Measurements from ENCODE around the gene DTNBP1.

Gene DTNBP1

GRCh38 chr6:15533379-15534026 lies 129.3 kb downstream of the DTNBP1 start:
- no peak for DNase-seq (ENCODE audit: low read depth)

DNA sequence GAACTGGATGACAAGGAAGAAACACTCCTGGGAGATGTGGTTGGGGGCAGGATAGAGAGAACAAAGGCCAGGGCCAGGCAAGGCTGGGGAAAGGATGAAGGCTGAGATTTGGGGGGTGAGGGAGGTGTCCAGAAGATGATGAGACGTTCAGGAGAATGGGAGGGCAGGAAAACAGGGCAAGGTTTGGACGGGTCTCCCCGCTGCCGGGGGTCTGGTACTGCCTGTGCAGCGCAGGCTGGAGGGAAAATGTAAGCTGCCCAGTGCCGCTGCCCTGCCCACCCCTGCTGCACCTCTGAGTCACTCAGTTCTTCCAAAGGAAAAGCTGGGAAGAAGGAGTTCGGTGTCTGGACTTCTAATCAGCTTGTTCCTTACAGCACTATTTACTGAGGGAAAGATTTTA lies 130.9 kb downstream of the DTNBP1 start:
- DNase-seq (ENCODE audit: low read depth), result no peak

- no peak for DNase-seq (ENCODE audit: low read depth)
These were observed 132.4 kb downstream of the DTNBP1 start for GRCh38 chr6:15530411-15530810.

GRCh38 chr6:15528870-15529269 lies 134.0 kb downstream of the DTNBP1 start:
- DNase-seq (ENCODE audit: low read depth), result no peak

DNA sequence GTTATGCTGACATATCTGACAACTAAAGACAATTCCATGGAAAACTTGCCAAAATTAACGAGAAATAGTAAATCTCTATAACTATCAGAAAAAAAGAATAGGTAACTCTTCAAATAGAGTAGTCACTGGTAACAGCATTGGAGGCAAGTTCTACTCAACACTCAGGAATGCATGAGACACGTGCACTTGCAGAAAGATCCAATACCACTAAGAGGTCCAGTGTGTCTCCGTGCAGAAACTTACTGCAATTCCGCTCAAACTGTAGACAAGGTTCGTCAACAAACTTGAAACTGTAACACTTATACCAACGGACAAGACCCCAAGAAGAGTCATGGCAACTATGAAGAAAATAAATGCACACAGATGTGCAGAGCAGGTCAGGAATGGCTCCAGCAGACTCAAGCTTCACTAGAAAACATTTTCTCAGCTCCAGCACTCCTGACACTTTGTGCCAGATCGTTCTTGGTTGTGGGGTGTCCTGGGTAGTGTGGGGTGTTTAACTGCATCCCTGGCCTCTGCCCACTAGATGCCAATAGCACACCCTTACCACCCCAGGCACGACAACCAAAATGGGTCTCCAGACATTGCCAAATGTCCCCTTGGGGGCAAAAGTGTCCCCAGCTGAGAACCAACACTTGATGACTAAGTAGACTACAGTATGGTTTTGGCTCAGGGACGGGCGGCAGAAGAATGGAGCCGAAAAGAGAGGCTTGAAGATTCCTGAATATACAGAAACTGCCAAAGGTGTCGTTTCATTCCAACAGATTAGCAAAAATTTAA lies 134.8 kb downstream of the DTNBP1 start:
- DNase-seq (ENCODE audit: low read depth), result no peak

GRCh38 chr6:15526212-15526701 lies 136.6 kb downstream of the DTNBP1 start:
- no peak for DNase-seq (ENCODE audit: low read depth)

DNA sequence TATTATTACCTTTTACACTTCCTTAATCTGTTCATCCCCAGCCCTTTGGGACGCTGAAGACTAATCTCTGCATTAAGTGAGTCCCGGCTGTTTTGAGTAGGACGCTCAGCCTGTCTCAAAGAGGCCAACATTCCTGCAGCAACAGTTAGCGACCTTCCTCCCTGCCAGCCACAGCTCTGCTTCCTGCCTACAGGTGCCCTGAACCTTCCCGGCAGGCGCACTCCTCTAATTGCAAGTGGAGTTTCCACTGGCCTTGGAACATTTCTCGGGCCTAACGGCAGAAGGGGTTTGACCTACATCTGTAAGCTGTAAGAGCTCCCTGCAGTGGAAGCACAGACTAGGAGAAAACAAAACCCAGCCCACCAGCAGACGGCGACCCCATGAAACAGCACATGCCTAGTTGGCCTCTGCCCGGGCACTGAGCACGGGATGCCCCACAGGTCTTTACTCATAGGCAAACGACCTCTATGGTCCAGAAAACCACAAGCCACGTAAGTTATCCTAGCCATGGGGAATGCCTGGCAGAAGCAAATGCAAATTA lies 137.9 kb downstream of the DTNBP1 start:
- DNase-seq (ENCODE audit: low read depth), result no peak

DNA sequence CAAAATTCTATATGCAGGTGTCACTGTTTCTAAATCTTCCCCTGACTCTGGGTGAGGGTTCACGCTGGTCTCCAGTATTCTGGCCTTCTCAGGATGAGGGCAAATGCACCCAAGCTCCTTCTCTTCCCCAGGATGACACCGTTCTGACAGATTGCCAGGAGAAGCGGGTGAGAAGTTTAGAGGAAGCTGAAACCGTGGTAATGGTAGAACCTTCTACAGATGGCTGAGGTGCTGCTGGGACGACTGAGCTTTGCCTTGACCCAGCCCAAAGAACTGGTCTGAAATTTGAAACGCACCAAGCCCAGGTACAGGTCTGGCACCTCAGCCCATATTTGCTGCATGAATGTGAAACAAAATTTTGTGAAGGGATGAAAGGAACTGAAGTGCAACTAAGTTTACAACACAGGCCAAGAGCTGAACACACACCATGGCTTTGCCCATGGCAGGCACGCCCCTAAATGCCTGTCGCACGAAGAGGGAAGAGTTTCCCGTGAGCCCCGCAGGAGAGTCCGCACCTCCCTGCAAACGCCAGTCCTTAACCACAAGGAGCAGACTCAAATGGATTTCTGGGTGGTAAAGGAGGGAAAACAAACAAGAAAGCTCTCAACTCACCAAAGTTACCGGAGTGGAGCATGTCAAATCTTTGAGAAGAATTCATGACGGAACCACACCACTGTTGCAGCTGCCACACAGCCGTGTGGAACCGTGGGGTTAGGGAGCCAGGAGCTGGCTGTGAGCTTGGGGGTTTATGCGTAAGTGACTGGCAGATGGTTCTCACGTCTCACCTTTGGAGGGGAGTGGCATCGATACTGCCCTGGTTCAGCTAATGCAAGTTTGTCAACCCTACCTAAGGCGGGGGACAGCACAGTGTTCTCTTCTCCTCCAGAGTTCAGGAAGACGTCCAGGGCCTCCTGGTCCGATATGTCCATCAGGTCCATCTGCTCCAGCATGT lies 138.9 kb downstream of the DTNBP1 start:
- no peak for DNase-seq (ENCODE audit: low read depth)

GRCh38 chr6:15522856-15523529 lies 139.8 kb downstream of the DTNBP1 start:
- no peak for DNase-seq (ENCODE audit: low read depth)

DNA sequence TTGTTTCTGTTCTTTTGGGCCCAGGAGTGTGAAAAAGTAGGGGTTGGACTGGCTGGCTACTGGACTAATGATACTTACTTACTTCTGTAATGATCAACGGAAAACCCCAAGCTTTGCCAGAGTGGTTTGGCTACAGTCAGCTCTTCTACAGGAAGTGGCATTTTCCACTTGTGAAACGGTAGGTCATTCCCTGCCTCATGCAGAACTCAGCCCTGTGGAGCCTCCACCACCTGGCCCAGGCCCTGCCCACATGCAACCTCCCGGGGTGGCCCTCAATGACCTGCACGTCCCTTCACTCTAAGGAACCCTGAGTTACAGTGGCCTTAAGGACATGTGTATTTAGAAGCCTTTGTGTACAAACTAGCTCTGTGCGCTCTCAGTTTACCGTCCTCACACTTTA lies 140.4 kb downstream of the DTNBP1 start:
- no peak for DNase-seq (ENCODE audit: low read depth)

DNA sequence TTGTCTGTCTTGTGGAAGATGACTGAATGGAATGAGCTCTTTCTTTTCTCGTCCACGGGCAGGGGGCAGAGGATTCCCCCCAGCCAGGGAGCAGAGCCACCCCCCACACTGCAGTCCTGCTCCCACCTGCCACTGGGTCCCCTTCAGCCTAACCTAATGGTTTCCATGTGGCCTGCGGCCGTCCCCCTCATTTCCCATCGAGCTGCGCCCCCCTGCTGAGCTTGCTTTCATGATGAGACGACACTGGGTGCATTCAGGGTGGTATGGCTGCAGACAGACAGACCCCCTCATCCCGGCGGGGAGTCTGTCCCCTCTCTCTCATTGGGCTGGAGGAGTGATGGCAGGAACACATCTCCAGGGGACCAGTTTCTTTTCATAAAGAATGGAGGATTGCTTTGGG lies 140.8 kb downstream of the DTNBP1 start:
- DNase-seq (ENCODE audit: low read depth), result no peak

DNA sequence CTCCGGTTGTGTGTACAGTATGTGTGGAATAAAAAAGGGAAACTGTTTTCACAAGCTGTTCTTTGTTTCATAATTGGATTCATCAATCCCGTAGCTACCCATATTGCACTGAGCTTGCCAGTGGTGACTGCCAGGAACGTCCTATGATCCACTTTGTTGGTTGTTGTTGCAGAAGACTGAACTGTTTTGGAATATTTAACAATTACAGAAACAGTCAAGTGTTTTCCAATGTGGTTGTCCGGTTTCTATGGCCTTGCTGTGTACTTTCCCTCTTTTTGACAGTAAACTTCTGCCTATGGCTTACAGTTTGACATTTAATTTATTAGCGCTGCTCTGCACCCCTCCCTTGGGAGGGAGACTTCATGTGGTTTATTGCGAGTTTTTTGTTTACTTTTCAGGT lies 141.2 kb downstream of the DTNBP1 start:
- DNase-seq (ENCODE audit: low read depth), result no peak

- DNase-seq (ENCODE audit: low read depth), result no peak
These were observed 142.1 kb downstream of the DTNBP1 start for GRCh38 chr6:15520626-15521203.

DNA sequence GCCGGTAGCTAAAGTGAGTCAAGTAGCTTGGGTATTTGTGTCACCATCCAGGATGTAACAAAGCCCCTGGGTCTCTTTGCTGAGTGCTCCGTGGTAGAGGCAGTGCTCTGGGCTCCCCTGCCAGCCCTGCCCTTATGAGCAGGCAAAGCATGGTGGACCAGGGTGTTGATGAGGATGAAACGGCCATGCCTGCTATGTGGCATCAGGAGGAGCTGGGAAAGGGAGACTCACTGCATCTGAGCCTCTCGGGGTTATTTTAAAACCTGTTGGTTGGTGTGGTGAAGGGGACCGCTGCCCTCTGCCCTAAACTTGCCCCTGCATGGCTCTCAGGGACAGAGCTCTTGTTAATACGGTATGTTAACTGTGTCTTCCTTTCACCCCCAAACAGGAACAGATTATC lies 143.1 kb downstream of the DTNBP1 start:
- no peak for DNase-seq (ENCODE audit: low read depth)

DNA sequence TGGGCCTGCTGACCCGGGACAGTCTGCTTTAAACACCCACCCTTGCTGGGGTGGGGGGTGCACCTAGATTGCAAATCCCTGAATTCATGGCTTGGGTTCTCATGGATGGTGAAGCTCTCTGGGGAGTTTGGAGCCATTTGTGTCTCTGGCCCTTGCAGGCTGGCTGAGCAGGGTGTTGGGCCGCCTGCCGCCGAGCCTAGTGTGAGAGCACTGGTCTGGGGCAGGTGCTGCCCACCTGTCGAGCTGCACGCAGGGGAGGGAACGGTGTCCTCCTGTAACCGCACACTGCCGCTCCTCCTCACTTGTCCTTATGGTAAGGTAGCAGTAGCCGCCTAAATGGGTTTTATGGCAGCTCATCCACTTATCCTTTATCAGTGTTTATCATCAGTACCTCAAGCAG lies 143.9 kb downstream of the DTNBP1 start:
- DNase-seq (ENCODE audit: low read depth), result no peak

DNA sequence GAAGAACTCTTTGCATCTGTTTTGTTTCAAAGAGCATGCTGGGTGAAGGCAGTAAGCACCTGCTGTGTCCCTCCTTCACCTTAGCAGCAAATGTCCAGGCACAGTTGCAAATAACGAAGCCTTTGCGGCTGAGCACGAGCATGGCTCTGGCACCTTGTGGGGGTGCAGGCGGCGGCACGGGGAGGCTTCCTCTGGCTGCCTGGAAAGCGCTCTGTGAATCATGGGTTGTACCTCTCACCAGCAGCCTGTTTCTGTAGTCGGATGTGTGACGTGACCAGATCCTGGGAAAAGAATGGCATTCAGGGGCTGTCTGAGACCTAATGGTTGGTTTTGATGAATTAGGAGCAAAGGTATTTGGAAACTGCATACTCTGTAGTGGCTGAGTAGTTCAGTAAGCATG lies 144.8 kb downstream of the DTNBP1 start:
- DNase-seq (ENCODE audit: low read depth), result no peak

- DNase-seq (ENCODE audit: low read depth), result no peak
These were observed 145.2 kb downstream of the DTNBP1 start for GRCh38 chr6:15517600-15517999.

DNA sequence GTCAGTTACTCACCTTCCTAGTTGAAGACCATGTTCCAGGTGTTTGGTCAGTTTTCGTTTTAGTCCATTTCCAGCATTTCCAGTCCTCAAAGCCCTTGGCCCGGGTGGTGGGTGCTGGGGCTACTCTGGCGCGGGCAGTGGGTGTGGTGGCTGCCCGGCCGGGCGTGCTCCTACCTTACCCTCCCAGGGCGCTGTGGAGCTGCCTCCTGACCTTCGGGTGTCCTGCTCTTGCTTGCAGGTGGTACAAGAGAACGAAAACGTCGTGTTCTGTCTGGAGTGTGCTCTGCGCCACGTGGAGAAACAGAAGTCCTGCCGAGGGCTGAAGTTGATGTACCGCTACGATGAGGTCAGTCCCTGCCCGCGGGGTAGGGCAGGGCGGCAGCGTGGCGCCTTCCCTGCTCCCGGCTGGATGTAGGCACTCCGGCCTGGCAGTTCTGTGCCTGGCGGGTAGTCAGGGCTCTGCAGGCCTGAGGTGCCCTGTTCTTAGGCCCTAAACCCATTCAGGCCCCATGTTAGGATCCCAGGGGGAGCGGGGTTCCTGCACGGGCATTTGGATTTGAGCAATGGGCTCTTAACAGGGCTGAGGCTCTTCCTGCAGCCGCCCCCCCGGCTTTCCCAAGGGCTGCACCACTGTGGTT lies 145.8 kb downstream of the DTNBP1 start:
- no peak for DNase-seq (ENCODE audit: low read depth)

- DNase-seq (ENCODE audit: low read depth), result no peak
These were observed 146.4 kb downstream of the DTNBP1 start for GRCh38 chr6:15516378-15516777.

DNA sequence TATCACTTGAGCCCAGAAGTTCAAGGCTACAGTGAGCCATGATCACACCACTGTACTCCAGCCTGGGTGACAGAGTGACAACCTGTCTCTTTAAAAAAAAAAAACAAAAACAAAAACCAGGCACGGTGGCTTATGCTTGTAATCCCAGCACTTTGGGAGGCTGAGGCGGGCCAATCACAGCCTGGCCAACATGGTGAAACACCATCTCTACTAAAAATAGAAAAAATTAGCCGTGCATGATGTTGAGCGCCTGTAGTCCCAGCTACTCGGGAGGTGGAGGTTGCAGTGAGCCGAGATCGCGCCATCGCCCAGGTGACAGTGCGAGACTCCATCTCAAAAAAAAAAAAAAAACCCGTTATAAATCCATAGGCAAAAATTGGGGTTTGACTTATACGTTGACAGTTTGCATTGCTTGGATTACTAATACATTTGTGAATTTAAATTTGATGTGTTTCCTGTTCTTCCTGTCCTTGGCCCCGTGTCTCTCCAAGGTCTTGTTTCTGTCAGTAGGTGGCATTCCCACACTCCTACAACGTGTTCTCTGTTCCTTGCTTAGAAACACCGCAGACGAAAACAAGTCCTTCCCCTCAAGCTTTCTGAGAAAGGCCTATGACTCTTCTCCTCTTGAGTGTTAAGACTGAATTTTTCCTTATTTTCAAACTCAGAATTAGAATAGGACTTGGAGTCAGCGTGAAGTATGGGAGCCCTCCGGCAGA lies 147.0 kb downstream of the DTNBP1 start:
- DNase-seq (ENCODE audit: low read depth), result no peak
